HEK293 (cell line): ENCODE data around the gene DBET.

ENCODE experiments used
- CTCF ChIA-PET: fragments of 350-600 bp; formaldehyde crosslinking; extraction: SDS; loops from one replicate; lab custom pipeline; 2021; ENCODE audit warnings: antibody characterized with exemption; lab: Yijun Ruan, JAX
- POLR2A ChIA-PET: fragments of 300-600 bp; formaldehyde crosslinking; extraction: SDS; loops from one replicate; lab custom pipeline; 2020; ENCODE audit warnings: antibody characterized with exemption, inconsistent platforms; lab: Yijun Ruan, JAX
- H3K27ac ChIP-seq: fragments of 200-500 bp; sonication (Bioruptor generic); 2 replicates; pipeline ENCODE4 v1.5.1; 2014; ENCODE audit warnings: low read depth, low read length, control low read depth, inconsistent platforms; ENCODE audit errors: extremely low read depth
- H3K36me3 ChIP-seq, 2 experiments: fragments of 200-500 bp in 1 of 2; sonication (Bioruptor generic) in 1 of 2; 1 replicate in 1 of 2; 2 replicates in 1 of 2; pipeline ENCODE4 v1.5.1; 2014 to 2017; ENCODE audit warnings: inconsistent platforms in 2 of 2, low read length in 2 of 2; ENCODE audit not compliant: control insufficient read depth in 2 of 2, insufficient read depth in 1 of 2
- H3K4me1 ChIP-seq: fragments of 200-500 bp; sonication (Bioruptor generic); 2 replicates; pipeline ENCODE4 v1.5.1; 2014; ENCODE audit warnings: mild to moderate bottlenecking, low read length, inconsistent platforms; ENCODE audit not compliant: control insufficient read depth, insufficient read depth
- H3K4me3 ChIP-seq: 2 replicates; pipeline ENCODE4 v1.5.1; 2011; ENCODE audit warnings: low read depth, mild to moderate bottlenecking, control low read depth, low read length, moderate library complexity
- H3K9me3 ChIP-seq: fragments of 200-500 bp; sonication (Bioruptor generic); 2 replicates; pipeline ENCODE4 v1.5.1; 2014; ENCODE audit warnings: low read depth, low read length, inconsistent platforms; ENCODE audit not compliant: control insufficient read depth, insufficient read depth
- GLIS1 ChIP-seq: fragments of 450-650 bp; formaldehyde crosslinking; IDR thresholded peaks from 2 replicates; pipeline ENCODE4 v1.5.1; 2016; ENCODE audit warnings: missing biosample characterization, missing genetic modification characterization
- HOXA7 ChIP-seq: sonication (generic); formaldehyde crosslinking; IDR thresholded peaks from 2 replicates; pipeline ENCODE4 v1.8.1; 2022; ENCODE audit warnings: missing genetic modification reagents, borderline replicate concordance
- YY2 ChIP-seq: fragments of 450-650 bp; formaldehyde crosslinking; IDR thresholded peaks from 2 replicates; pipeline ENCODE4 v1.5.1; 2016; ENCODE audit warnings: missing biosample characterization, missing genetic modification characterization
- ZEB2 ChIP-seq: fragments of 450-650 bp; formaldehyde crosslinking; IDR thresholded peaks from 2 replicates; pipeline ENCODE4 v1.5.1; 2016; ENCODE audit warnings: missing biosample characterization, missing genetic modification characterization
- ZFP69B ChIP-seq: fragments of 450-650 bp; formaldehyde crosslinking; IDR thresholded peaks from 2 replicates; pipeline ENCODE4 v1.5.1; 2016; ENCODE audit warnings: missing biosample characterization, missing genetic modification characterization
- ZIC2 ChIP-seq: fragments of 450-650 bp; formaldehyde crosslinking; IDR thresholded peaks from 2 replicates; pipeline ENCODE4 v1.5.1; 2016; ENCODE audit warnings: missing biosample characterization, missing genetic modification characterization
- ZNF146 ChIP-seq: fragments of 450-650 bp; formaldehyde crosslinking; IDR thresholded peaks from 2 replicates; pipeline ENCODE4 v1.5.1; 2016; ENCODE audit warnings: missing biosample characterization, missing genetic modification characterization
- ZNF157 ChIP-seq: fragments of 450-650 bp; formaldehyde crosslinking; IDR thresholded peaks from 2 replicates; pipeline ENCODE4 v1.5.1; 2016; ENCODE audit warnings: missing biosample characterization, missing genetic modification characterization
- ZNF239 ChIP-seq: fragments of 450-650 bp; formaldehyde crosslinking; IDR thresholded peaks from 2 replicates; pipeline ENCODE4 v1.5.1; 2016; ENCODE audit warnings: missing biosample characterization, missing genetic modification characterization
- ZNF48 ChIP-seq: fragments of 450-650 bp; formaldehyde crosslinking; IDR thresholded peaks from 2 replicates; pipeline ENCODE4 v1.5.1; 2016; ENCODE audit warnings: missing biosample characterization, missing genetic modification characterization
- ZNF596 ChIP-seq: fragments of 450-650 bp; IDR thresholded peaks from 2 replicates; pipeline ENCODE4 v1.5.0; 2018; ENCODE audit warnings: missing biosample characterization, mild to moderate bottlenecking, missing genetic modification characterization, moderate library complexity
- ZNF610 ChIP-seq: fragments of 450-650 bp; formaldehyde crosslinking; IDR thresholded peaks from 2 replicates; pipeline ENCODE4 v1.5.1; 2016; ENCODE audit warnings: missing biosample characterization, missing genetic modification characterization, borderline replicate concordance
- ZNF677 ChIP-seq: fragments of 450-650 bp; IDR thresholded peaks from 2 replicates; pipeline ENCODE4 v1.5.0; 2018; ENCODE audit warnings: missing biosample characterization, mild to moderate bottlenecking, missing genetic modification characterization, moderate library complexity
- ZNF791 ChIP-seq: fragments of 450-650 bp; formaldehyde crosslinking; IDR thresholded peaks from 2 replicates; pipeline ENCODE4 v1.5.1; 2016; ENCODE audit warnings: missing biosample characterization, missing genetic modification characterization
- TF ChIP-seq, protein P1 (sequence below): fragments of 450-650 bp; formaldehyde crosslinking; optimal IDR thresholded peaks from 2 replicates; pipeline ENCODE3; 2016; ENCODE audit warnings: missing biosample characterization, mild to moderate bottlenecking, missing genetic modification characterization
- TF ChIP-seq, protein P2 (sequence below): fragments of 450-650 bp; formaldehyde crosslinking; IDR thresholded peaks from 2 replicates; pipeline ENCODE4 v1.5.1; 2016; ENCODE audit warnings: missing biosample characterization, missing genetic modification characterization
- TF ChIP-seq, protein P3 (sequence below): fragments of 450-650 bp; formaldehyde crosslinking; IDR thresholded peaks from 2 replicates; pipeline ENCODE4 v1.5.1; 2016; ENCODE audit warnings: missing biosample characterization, missing genetic modification characterization
- TF ChIP-seq, protein P4 (sequence below): fragments of 450-650 bp; formaldehyde crosslinking; IDR thresholded peaks from 2 replicates; pipeline ENCODE4 v1.5.1; 2017; ENCODE audit warnings: missing biosample characterization, missing genetic modification characterization
- TF ChIP-seq, protein P5 (sequence below): fragments of 450-650 bp; formaldehyde crosslinking; IDR thresholded peaks from 2 replicates; pipeline ENCODE4 v1.5.1; 2017; ENCODE audit warnings: missing biosample characterization, missing genetic modification characterization
- TF ChIP-seq, protein P6 (sequence below): fragments of 450-650 bp; formaldehyde crosslinking; IDR thresholded peaks from 2 replicates; pipeline ENCODE4 v1.5.1; 2017; ENCODE audit warnings: missing biosample characterization, mild to moderate bottlenecking, missing genetic modification characterization, moderate library complexity
- TF ChIP-seq, protein P7 (sequence below): fragments of 450-650 bp; formaldehyde crosslinking; IDR thresholded peaks from 2 replicates; pipeline ENCODE4 v1.5.1; 2017; ENCODE audit warnings: missing biosample characterization, missing genetic modification characterization

The DBET gene

DNA sequence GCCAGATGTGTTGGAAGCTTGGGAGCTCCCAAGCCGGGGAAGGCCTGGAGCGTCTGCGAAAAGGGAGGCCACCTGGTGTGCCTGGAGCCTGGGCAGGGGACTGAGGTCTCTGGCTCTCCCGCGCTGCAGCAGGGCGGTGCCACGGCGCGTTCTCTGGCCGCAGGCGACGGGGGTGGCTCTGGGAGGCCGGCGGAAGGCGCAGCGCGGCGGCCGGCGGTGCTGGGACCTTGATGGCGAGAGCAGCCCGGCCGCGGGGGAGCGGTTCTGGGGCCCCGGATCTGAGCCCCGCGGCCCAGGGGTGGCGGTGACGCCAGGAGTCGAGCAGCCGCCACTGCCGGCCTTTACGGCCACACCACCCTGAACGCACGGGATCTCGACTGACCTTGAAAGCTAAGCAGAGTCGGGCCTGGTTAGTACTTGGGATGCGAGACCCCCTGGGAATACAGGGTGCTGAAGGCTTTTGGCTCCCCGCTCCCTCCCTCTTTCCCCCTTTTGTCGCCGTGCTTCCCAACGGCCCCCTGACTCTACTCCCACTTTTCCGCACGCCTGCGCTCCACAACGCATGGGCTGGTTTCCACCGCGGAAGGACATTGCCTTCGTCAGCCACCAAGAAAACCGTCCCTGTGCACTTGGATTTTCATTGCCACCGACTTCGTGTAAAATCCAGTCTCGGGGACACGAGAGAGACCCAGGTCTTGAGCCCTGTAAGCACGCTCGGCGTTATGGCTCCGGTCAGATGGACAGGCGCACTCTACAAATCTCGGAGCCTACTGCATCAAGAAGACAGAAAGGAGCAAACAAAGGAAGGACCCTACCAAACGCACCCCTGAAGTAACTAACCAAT lies 46.7 kb upstream of the DBET start:
- Histone ChIP-seq H3K4me3 (no peak overlapping the region), H3K36me3 (no peaks in the 10 kb centered on the region), H3K9me3 (no peaks in the 10 kb centered on the region), H3K4me1 (no peaks in the 10 kb centered on the region), H3K27ac (no peak overlapping the region)
- ChIA-PET POLR2A (no interaction called here), CTCF (no interaction called here)
- TF ChIP-seq ZNF610 = no peak
- TF ChIP-seq ZNF239 (tag by site-specific recombination) = no peak
- no peak for TF ChIP-seq ZNF48
- no peak for TF ChIP-seq ZIC2
- no peak for TF ChIP-seq HOXA7 (CRISPR knock-in tag)
- TF ChIP-seq ZNF157 (tag by site-specific recombination) = no peak
- no peak for TF ChIP-seq ZNF677 (tag by site-specific recombination)
- no peak for TF ChIP-seq ZNF596 (tag by site-specific recombination)
- TF ChIP-seq, protein P1, sequence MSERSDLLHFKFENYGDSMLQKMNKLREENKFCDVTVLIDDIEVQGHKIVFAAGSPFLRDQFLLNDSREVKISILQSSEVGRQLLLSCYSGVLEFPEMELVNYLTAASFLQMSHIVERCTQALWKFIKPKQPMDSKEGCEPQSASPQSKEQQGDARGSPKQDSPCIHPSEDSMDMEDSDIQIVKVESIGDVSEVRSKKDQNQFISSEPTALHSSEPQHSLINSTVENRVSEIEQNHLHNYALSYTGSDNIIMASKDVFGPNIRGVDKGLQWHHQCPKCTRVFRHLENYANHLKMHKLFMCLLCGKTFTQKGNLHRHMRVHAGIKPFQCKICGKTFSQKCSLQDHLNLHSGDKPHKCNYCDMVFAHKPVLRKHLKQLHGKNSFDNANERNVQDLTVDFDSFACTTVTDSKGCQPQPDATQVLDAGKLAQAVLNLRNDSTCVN (tag by site-specific recombination) = no peak

DNA sequence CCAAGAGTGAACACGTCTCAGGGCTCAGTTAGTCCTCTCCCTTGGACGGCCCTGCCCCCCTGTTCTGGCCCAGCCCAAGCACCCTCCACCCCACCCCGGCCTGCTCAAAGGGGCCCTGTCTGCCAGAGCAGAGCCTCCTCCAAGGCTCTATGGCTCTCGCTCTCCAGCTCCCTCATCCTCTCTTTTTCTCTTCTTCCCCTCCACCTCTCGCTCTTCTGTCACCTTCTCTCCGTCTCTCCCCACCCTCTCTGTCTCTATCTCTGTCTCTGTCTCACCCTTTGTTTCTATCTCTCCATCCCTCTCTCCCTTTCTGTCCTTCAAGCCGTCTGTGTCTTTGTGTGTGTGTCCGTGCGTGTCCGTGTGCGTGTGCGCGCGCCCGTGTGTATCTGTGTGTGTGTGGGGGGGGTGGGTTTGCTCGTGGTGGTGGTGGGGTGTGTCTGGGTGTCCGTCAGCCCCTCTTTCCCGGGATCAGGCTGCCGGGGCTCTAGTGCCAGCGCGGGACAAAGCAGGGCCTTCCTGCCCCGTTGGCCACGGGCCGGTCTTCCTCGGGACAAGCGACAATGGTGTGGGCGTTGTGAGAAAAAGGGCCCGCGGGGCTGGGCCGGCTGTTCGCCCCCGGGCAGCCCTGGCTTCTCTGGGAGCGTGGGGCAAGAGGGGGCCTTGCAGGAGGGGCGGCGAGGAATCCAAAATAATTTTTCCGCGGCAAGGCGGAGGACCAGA lies 45.9 kb upstream of the DBET start:
- H3K27ac ChIP-seq = no peak overlapping the region
- ChIA-PET POLR2A (no interaction called here), CTCF (no interaction called here)
- no peak overlapping the region for H3K4me3 ChIP-seq
- no peaks in the 10 kb centered on the region for H3K4me1 ChIP-seq
- H3K9me3 ChIP-seq = no peaks in the 10 kb centered on the region
- H3K36me3 ChIP-seq = no peaks in the 10 kb centered on the region
- TF ChIP-seq ZEB2 (tag by site-specific recombination) (no peak), ZNF146 (tag by site-specific recombination) (no peak), ZNF791 (tag by site-specific recombination) (no peak), GLIS1 (tag by site-specific recombination) (no peak), ZFP69B (no peak), ZIC2 (no peak), YY2 (tag by site-specific recombination) (no peak)
- TF ChIP-seq, protein P2, sequence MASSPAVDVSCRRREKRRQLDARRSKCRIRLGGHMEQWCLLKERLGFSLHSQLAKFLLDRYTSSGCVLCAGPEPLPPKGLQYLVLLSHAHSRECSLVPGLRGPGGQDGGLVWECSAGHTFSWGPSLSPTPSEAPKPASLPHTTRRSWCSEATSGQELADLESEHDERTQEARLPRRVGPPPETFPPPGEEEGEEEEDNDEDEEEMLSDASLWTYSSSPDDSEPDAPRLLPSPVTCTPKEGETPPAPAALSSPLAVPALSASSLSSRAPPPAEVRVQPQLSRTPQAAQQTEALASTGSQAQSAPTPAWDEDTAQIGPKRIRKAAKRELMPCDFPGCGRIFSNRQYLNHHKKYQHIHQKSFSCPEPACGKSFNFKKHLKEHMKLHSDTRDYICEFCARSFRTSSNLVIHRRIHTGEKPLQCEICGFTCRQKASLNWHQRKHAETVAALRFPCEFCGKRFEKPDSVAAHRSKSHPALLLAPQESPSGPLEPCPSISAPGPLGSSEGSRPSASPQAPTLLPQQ (tag by site-specific recombination) = no peak
- TF ChIP-seq, protein P3, sequence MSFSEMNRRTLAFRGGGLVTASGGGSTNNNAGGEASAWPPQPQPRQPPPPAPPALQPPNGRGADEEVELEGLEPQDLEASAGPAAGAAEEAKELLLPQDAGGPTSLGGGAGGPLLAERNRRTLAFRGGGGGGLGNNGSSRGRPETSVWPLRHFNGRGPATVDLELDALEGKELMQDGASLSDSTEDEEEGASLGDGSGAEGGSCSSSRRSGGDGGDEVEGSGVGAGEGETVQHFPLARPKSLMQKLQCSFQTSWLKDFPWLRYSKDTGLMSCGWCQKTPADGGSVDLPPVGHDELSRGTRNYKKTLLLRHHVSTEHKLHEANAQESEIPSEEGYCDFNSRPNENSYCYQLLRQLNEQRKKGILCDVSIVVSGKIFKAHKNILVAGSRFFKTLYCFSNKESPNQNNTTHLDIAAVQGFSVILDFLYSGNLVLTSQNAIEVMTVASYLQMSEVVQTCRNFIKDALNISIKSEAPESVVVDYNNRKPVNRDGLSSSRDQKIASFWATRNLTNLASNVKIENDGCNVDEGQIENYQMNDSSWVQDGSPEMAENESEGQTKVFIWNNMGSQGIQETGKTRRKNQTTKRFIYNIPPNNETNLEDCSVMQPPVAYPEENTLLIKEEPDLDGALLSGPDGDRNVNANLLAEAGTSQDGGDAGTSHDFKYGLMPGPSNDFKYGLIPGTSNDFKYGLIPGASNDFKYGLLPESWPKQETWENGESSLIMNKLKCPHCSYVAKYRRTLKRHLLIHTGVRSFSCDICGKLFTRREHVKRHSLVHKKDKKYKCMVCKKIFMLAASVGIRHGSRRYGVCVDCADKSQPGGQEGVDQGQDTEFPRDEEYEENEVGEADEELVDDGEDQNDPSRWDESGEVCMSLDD = no peak
- TF ChIP-seq, protein P4, sequence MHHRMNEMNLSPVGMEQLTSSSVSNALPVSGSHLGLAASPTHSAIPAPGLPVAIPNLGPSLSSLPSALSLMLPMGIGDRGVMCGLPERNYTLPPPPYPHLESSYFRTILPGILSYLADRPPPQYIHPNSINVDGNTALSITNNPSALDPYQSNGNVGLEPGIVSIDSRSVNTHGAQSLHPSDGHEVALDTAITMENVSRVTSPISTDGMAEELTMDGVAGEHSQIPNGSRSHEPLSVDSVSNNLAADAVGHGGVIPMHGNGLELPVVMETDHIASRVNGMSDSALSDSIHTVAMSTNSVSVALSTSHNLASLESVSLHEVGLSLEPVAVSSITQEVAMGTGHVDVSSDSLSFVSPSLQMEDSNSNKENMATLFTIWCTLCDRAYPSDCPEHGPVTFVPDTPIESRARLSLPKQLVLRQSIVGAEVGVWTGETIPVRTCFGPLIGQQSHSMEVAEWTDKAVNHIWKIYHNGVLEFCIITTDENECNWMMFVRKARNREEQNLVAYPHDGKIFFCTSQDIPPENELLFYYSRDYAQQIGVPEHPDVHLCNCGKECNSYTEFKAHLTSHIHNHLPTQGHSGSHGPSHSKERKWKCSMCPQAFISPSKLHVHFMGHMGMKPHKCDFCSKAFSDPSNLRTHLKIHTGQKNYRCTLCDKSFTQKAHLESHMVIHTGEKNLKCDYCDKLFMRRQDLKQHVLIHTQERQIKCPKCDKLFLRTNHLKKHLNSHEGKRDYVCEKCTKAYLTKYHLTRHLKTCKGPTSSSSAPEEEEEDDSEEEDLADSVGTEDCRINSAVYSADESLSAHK (tag by site-specific recombination) = no peak
- TF ChIP-seq, protein P5, sequence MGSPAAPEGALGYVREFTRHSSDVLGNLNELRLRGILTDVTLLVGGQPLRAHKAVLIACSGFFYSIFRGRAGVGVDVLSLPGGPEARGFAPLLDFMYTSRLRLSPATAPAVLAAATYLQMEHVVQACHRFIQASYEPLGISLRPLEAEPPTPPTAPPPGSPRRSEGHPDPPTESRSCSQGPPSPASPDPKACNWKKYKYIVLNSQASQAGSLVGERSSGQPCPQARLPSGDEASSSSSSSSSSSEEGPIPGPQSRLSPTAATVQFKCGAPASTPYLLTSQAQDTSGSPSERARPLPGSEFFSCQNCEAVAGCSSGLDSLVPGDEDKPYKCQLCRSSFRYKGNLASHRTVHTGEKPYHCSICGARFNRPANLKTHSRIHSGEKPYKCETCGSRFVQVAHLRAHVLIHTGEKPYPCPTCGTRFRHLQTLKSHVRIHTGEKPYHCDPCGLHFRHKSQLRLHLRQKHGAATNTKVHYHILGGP (tag by site-specific recombination) = no peak
- TF ChIP-seq, protein P6, sequence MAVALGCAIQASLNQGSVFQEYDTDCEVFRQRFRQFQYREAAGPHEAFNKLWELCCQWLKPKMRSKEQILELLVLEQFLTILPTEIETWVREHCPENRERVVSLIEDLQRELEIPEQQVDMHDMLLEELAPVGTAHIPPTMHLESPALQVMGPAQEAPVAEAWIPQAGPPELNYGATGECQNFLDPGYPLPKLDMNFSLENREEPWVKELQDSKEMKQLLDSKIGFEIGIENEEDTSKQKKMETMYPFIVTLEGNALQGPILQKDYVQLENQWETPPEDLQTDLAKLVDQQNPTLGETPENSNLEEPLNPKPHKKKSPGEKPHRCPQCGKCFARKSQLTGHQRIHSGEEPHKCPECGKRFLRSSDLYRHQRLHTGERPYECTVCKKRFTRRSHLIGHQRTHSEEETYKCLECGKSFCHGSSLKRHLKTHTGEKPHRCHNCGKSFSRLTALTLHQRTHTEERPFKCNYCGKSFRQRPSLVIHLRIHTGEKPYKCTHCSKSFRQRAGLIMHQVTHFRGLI = no peak
- TF ChIP-seq, protein P7, sequence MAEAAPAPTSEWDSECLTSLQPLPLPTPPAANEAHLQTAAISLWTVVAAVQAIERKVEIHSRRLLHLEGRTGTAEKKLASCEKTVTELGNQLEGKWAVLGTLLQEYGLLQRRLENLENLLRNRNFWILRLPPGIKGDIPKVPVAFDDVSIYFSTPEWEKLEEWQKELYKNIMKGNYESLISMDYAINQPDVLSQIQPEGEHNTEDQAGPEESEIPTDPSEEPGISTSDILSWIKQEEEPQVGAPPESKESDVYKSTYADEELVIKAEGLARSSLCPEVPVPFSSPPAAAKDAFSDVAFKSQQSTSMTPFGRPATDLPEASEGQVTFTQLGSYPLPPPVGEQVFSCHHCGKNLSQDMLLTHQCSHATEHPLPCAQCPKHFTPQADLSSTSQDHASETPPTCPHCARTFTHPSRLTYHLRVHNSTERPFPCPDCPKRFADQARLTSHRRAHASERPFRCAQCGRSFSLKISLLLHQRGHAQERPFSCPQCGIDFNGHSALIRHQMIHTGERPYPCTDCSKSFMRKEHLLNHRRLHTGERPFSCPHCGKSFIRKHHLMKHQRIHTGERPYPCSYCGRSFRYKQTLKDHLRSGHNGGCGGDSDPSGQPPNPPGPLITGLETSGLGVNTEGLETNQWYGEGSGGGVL = no peak
